ENCODE data around the gene DIRAS2.

The DIRAS2 gene

DNA sequence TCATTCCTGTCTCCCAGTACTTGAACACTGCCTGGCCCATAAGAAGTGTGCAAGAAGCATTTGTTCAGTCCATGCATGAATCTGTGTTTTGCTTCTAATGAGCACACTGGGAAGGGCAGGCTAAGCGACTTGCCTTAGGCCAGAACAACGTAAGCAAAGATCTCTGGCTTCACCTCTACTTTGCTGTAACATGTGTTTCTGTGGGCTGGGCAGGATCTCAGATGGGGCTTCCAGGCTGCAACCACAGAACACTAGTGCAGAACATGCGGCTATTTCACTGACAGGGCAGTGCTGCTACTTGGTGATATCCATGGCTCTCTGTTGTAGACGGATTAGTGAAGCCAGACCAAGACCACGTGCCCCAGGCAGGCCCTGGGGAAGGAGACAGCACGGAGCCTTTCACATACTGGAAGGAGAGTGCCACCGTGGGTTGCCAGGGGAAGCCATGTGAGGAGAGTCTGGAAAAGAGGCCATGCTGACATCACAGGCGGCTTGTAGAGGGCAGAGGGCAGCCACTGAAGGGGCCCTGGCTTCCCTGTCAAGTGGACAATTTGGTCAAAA is 9.9 kb downstream of the DIRAS2 start:
- Histone ChIP-seq H3K4me1 (ENCODE audit: control insufficient read depth in 1 of 2, insufficient read depth in 1 of 2, low read depth in 1 of 2, low read length in 1 of 2) (no peaks in the 10 kb centered on the region), H3K36me3 (no peaks in the 10 kb centered on the region), H3K9me3 (no peaks in the 10 kb centered on the region), H3K27ac (no peak overlapping the region), H3K4me3 (ENCODE audit: low read depth in 1 of 2, low read length in 1 of 2) (no peak overlapping the region), H3K27me3 (peaks cover 6% of the 10 kb centered on the region)
- no peak for TF ChIP-seq CTCF (IDR thresholded peaks at IDR 0.05)

GRCh38 chr9:90631964-90632363 is 10.7 kb downstream of the DIRAS2 start:
- Histone ChIP-seq H3K9me3 (no peaks in the 10 kb centered on the region), H3K36me3 (no peaks in the 10 kb centered on the region), H3K27ac (no peak overlapping the region), H3K27me3 (peaks cover 6% of the 10 kb centered on the region), H3K4me3 (ENCODE audit: low read depth in 1 of 2, low read length in 1 of 2) (no peak overlapping the region), H3K4me1 (ENCODE audit: control insufficient read depth in 1 of 2, insufficient read depth in 1 of 2, low read depth in 1 of 2, low read length in 1 of 2) (no peaks in the 10 kb centered on the region)
- no peak for TF ChIP-seq CTCF (IDR thresholded peaks at IDR 0.05)

DNA sequence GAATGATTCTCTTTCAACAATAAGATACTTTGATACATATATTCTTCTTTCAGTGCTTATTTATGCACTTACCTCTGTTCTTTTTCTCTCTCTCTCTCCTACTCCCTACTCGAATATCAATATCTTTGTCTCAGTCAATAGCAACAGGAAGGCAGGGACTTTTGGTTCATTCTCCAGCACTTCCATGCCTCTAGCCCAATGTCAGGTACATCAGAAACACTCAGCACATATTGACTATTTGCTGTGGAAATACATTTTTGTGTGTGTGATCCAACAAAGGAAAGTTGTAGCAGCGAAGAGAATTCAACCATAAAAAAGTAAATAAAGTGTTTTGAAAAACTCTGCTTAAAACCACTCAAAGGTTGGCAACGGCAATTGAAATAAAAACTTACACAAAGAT is 12.6 kb downstream of the DIRAS2 start:
- peaks cover 6% of the 10 kb centered on the region for H3K27me3 ChIP-seq
- TF ChIP-seq CTCF (IDR thresholded peaks at IDR 0.05): no peak

GRCh38 chr9:90629354-90629753 is 13.3 kb downstream of the DIRAS2 start:
- Histone ChIP-seq H3K27me3 (peaks cover 6% of the 10 kb centered on the region), H3K9me3 (no peaks in the 10 kb centered on the region), H3K27ac (no peak overlapping the region), H3K4me1 (ENCODE audit: control insufficient read depth in 1 of 2, insufficient read depth in 1 of 2, low read depth in 1 of 2, low read length in 1 of 2) (no peaks in the 10 kb centered on the region), H3K4me3 (ENCODE audit: low read depth in 1 of 2, low read length in 1 of 2) (no peak overlapping the region), H3K36me3 (no peaks in the 10 kb centered on the region)
- no peak for TF ChIP-seq CTCF (IDR thresholded peaks at IDR 0.05)

More for the DNA sequence above, 12.6 kb downstream of the DIRAS2 start:
- no peak overlapping the region for H3K4me3 ChIP-seq (ENCODE audit: low read depth in 1 of 2, low read length in 1 of 2)
- no peaks in the 10 kb centered on the region for H3K36me3 ChIP-seq
- no peaks in the 10 kb centered on the region for H3K9me3 ChIP-seq
- H3K27ac ChIP-seq: no peak overlapping the region
- no peaks in the 10 kb centered on the region for H3K4me1 ChIP-seq (ENCODE audit: control insufficient read depth in 1 of 2, insufficient read depth in 1 of 2, low read depth in 1 of 2, low read length in 1 of 2)

DNA sequence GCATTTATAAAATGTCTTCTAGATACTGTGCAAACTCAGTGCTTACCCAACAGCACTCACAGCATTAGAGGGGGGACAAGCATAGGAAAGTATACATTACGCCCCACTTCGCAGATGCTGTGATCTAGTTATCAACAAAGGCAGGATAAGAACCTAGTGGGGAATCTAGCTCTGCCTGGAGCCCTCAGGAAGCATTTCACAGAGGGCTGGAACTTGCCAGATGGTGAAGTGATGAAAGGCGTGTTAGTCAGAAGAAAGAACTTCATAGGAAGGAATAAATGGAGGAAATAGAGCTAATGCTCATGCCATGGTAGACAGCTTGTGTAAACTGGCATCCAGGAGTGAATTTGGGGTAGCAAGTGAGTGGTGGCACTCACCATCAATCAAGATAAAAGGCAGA is 25.8 kb downstream of the DIRAS2 start:
- Histone ChIP-seq H3K27ac (no peak overlapping the region), H3K9me3 (no peaks in the 10 kb centered on the region), H3K4me3 (ENCODE audit: low read depth in 1 of 2, low read length in 1 of 2) (no peak overlapping the region), H3K36me3 (no peaks in the 10 kb centered on the region), H3K27me3 (peaks cover 11% of the 10 kb centered on the region), H3K4me1 (ENCODE audit: control insufficient read depth in 1 of 2, insufficient read depth in 1 of 2, low read depth in 1 of 2, low read length in 1 of 2) (no peaks in the 10 kb centered on the region)
- TF ChIP-seq CTCF (IDR thresholded peaks at IDR 0.05): no peak

DNA sequence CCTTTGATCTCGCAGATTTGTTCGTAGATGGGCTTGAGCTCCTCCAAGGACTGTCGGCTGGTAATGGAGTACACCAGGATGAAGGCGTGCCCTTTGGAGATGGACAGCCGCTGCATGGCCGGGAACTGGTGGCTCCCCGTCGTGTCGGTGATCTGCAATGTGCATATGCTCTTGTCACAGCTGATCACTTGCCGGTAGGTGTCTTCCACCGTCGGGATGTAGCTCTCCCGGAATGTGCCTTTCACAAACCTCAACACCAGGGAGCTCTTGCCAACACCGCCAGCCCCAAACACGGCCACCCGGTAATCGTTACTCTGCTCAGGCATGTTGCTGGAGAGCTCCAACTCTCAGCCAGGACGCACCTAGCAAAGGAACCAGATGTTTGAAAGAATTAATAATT is 29.1 kb downstream of the DIRAS2 start:
- H3K9me3 ChIP-seq: no peaks in the 10 kb centered on the region
- no peaks in the 10 kb centered on the region for H3K4me1 ChIP-seq (ENCODE audit: control insufficient read depth in 1 of 2, insufficient read depth in 1 of 2, low read depth in 1 of 2, low read length in 1 of 2)
- H3K36me3 ChIP-seq: no peaks in the 10 kb centered on the region
- no peak overlapping the region for H3K4me3 ChIP-seq (ENCODE audit: low read depth in 1 of 2, low read length in 1 of 2)
- no peak for TF ChIP-seq CTCF (IDR thresholded peaks at IDR 0.05)
- peaks cover 11% of the 10 kb centered on the region for H3K27me3 ChIP-seq
- H3K27ac ChIP-seq: no peak overlapping the region
